ENCODE results near the gene F12.

Gene F12

DNA sequence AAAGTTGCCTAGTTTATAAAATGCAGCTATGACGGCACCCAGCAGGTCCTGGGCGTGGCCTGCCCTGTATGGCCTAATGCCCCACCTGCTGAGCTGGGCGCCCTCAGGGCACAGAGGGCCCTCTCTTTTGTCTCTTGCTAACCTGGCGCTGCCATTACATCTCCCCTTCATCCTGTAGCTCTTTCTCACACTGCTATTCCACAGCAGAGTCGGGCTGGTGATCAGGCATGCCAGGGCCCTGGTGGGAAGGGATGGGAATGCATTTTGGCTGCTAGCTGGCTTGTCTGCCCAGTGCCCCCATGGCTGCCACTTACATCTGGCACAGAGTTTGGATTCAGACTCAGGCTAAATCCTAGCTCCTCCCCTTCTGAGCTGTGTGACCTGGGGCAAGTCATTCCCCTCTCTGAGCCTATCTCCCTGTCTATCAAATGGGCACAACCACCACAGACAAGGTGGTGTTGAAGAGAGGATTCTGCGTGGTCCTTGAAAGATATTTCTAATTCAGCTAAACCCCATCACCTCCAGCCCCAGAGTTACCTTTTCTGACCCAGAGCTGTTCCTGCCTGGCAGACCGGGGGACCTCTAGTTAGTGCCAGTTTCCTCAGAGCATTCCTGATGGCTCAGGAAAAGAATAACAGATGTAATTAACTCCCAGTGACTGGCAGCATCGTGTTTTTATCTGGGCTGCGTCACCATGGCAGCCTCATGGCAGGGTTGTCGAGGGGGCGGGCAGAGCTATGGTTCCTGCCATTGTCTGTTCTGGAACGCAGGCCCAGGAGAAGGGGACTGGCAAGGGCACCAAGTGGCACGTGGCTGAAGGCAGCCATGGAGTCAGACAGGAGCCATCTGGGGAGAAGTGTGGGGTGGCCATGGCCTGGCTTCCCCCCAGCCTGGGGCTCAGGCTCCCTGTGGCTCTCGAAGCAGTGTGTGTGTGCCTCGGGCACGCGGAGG is 43.6 kb upstream of the F12 start:
- Histone ChIP-seq H3K79me2 (ENCODE audit: insufficient read depth, low read length) (no peaks in the 10 kb centered on the region), H3K36me3 (ENCODE audit: insufficient read depth, low read length) (peaks cover 12% of the 10 kb centered on the region; the same call in 1 of the 2 replicates), H2AFZ (ENCODE audit: low read depth, low read length) (no peak overlapping the region), H3K9me3 (ENCODE audit: insufficient read depth, low read length, severe bottlenecking) (no peaks in the 10 kb centered on the region), H3K27me3 (ENCODE audit: insufficient read depth, low read length, poor library complexity) (peaks cover 19% of the 10 kb centered on the region), H4K20me1 (ENCODE audit: insufficient read depth, low read length) (peaks cover 59% of the 10 kb centered on the region), H3K9ac (ENCODE audit: low read depth, low read length) (no peak overlapping the region), H3K4me2 (ENCODE audit: insufficient read depth, low read length) (no peak overlapping the region), H3K4me1 (ENCODE audit: insufficient read depth, low read length) (peaks cover 30% of the 10 kb centered on the region), H3K4me3 (ENCODE audit: low read depth in 1 of 2, low read length in 2 of 2) (no peak overlapping the region), H3K27ac (ENCODE audit: low read length) (no peak overlapping the region)
- ATAC-seq (ENCODE audit: insufficient read depth, low read depth) (no peak), DNase-seq (no peak)
- TF ChIP-seq EZH2 (IDR thresholded peaks at IDR 0.05; ENCODE audit: borderline replicate concordance, low read depth, low read length, severe bottlenecking): no peak
- TF ChIP-seq, protein P1, sequence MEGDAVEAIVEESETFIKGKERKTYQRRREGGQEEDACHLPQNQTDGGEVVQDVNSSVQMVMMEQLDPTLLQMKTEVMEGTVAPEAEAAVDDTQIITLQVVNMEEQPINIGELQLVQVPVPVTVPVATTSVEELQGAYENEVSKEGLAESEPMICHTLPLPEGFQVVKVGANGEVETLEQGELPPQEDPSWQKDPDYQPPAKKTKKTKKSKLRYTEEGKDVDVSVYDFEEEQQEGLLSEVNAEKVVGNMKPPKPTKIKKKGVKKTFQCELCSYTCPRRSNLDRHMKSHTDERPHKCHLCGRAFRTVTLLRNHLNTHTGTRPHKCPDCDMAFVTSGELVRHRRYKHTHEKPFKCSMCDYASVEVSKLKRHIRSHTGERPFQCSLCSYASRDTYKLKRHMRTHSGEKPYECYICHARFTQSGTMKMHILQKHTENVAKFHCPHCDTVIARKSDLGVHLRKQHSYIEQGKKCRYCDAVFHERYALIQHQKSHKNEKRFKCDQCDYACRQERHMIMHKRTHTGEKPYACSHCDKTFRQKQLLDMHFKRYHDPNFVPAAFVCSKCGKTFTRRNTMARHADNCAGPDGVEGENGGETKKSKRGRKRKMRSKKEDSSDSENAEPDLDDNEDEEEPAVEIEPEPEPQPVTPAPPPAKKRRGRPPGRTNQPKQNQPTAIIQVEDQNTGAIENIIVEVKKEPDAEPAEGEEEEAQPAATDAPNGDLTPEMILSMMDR (IDR thresholded peaks at IDR 0.05; ENCODE audit: borderline replicate concordance, extremely low read depth, low read length, poor library complexity, severe bottlenecking): no peak

DNA sequence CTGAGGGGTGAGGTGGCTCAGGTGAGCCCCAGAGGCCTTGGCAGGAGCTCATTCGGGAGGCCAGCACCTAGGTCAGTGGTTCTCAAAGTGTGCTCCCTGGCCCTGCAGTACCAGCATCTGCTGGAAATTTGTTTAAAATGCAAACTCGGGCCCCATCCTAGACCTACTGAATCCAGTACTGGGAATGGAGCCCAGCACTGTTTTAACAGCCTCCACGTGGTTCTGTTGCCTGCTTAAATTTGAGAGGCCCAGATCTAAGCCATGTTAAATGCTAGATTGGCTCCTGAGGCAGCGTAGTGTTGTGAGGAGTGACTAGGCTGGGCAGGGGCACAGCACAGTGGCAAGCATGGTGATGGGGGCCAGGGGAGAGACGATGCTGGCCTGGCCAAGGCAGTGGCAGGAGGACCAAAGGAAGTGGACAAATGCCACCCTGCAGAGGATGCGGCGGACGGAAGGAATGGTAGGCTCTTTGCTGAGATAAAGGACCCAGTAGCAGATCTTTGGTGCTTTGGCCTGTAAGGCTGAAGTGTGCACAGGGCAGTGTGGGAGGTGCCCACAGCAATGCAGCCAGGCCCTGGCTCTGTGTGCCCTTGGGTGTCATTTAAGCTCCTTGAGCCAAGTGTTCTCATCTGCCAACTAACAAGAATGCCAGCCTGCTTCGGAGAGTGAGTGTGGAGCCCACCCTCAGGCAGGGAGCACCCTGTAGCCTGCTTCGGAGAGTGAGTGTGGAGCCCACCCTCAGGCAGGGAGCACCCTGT is 41.5 kb upstream of the F12 start:
- Histone ChIP-seq H3K9ac (ENCODE audit: low read depth, low read length) (no peak overlapping the region), H3K4me3 (ENCODE audit: low read depth in 1 of 2, low read length in 2 of 2) (no peak overlapping the region), H2AFZ (ENCODE audit: low read depth, low read length) (no peak overlapping the region), H3K79me2 (ENCODE audit: insufficient read depth, low read length) (no peaks in the 10 kb centered on the region), H3K27me3 (ENCODE audit: insufficient read depth, low read length, poor library complexity) (peaks cover 39% of the 10 kb centered on the region), H4K20me1 (ENCODE audit: insufficient read depth, low read length) (peaks cover 58% of the 10 kb centered on the region), H3K36me3 (ENCODE audit: insufficient read depth, low read length) (no peaks in the 10 kb centered on the region), H3K4me2 (ENCODE audit: insufficient read depth, low read length) (no peak overlapping the region), H3K4me1 (ENCODE audit: insufficient read depth, low read length) (peaks cover 42% of the 10 kb centered on the region), H3K9me3 (ENCODE audit: insufficient read depth, low read length, severe bottlenecking) (no peaks in the 10 kb centered on the region), H3K27ac (ENCODE audit: low read length) (no peak overlapping the region)
- ATAC-seq (ENCODE audit: insufficient read depth, low read depth) (no peak), DNase-seq (no peak)
- TF ChIP-seq, protein P1 (IDR thresholded peaks at IDR 0.05; ENCODE audit: borderline replicate concordance, extremely low read depth, low read length, poor library complexity, severe bottlenecking): no peak
- no peak for TF ChIP-seq EZH2 (IDR thresholded peaks at IDR 0.05; ENCODE audit: borderline replicate concordance, low read depth, low read length, severe bottlenecking)

DNA sequence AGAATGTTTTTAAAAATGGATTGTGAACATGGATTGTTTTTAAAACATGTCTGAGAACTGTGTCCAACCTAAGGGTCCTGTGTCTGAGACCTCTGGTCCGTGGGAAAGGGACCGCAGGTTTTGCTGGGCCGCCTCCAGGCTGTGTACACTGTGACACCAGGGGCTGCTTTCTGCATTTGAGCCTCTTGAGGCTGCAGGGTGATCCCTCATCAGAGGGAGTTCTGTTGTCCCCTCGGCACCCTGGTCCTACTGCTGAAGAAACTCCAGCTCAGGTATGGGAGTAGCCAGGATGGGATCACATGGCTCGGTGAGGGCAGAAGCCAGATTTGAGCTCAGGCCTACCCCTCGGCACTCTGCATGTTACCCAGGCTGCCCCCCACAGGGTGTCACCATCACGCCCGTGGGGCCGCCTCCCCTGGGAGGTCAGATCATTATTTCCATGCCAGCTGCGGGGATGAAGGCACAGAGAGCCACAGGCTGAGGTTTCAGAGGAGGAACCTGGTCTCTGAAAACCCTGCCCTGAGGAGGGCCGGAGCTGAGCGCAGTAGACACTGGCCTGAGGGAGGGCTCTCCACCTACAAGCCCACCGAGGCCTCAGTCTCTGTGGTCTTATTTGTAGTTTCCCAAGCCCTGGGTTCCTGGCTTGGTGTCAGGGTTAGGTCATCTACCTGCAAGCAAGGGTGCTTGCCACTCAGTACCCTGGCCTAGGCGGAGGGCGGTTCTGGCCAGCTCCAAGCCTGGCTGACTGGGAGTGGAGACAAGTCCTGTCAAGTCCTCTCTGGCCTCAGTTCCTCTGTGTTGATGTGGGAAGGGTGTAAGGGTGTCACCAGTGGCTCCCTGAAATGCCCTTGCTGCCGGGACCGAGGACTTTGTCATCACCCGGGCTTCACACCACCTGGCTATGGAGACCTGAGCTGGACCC is 40.0 kb upstream of the F12 start:
- DNase-seq: no peak
- no peaks in the 10 kb centered on the region for H3K9me3 ChIP-seq (ENCODE audit: insufficient read depth, low read length, severe bottlenecking)
- no peaks in the 10 kb centered on the region for H3K36me3 ChIP-seq (ENCODE audit: insufficient read depth, low read length)
- TF ChIP-seq, protein P1 (IDR thresholded peaks at IDR 0.05; ENCODE audit: borderline replicate concordance, extremely low read depth, low read length, poor library complexity, severe bottlenecking): no peak
- TF ChIP-seq EZH2 (IDR thresholded peaks at IDR 0.05; ENCODE audit: borderline replicate concordance, low read depth, low read length, severe bottlenecking): no peak
- no peak overlapping the region for H2AFZ ChIP-seq (ENCODE audit: low read depth, low read length)
- no peak overlapping the region for H3K9ac ChIP-seq (ENCODE audit: low read depth, low read length)
- no peak overlapping the region for H3K4me2 ChIP-seq (ENCODE audit: insufficient read depth, low read length)
- peaks cover 30% of the 10 kb centered on the region for H3K4me1 ChIP-seq (ENCODE audit: insufficient read depth, low read length)
- no peaks in the 10 kb centered on the region for H3K79me2 ChIP-seq (ENCODE audit: insufficient read depth, low read length)
- peaks cover 49% of the 10 kb centered on the region for H3K27me3 ChIP-seq (ENCODE audit: insufficient read depth, low read length, poor library complexity)
- ATAC-seq (ENCODE audit: insufficient read depth, low read depth): no peak
- no peak overlapping the region for H3K27ac ChIP-seq (ENCODE audit: low read length)
- H4K20me1 ChIP-seq (ENCODE audit: insufficient read depth, low read length): peaks cover 70% of the 10 kb centered on the region
- no peak overlapping the region for H3K4me3 ChIP-seq (ENCODE audit: low read depth in 1 of 2, low read length in 2 of 2)
